Activated T-helper 1 cell treated with anti-CD3 and anti-CD28 coated beads, Interleukin-12 subunit alpha, Interleukin-12 subunit beta, Interleukin-2, Interleukin-4 antibody, amounts not matched to agents 30 ng/mL and 10 ng/mL and 1 ng/mL, durations not matched to agents 14 hours and 24 hours and 36 hours (primary cell): ENCODE measurements around the gene HSPB6. TPM values are rescaled to one million over a fixed set of nuclear protein-coding genes. Genes with fewer than 3 reads are reported as not detected.
"Not testable (repeated sequence)": the region's sequence is repeated elsewhere in the genome, so short reads cannot be mapped to it uniquely, and the experiment has no call there.

Experiments used
- DNase-seq: peaks from one replicate; pipeline ENCODE4 v3.0.0; 2021; ENCODE audit warnings: low spot score
- H3K27ac Mint-ChIP-seq: one replicate; pipeline ENCODE4 v1.8.0; 2021; ENCODE audit warnings: mild to moderate bottlenecking, mixed read lengths
- H3K27me3 Mint-ChIP-seq: one replicate; pipeline ENCODE4 v1.8.0; 2022; ENCODE audit warnings: mild to moderate bottlenecking, moderate library complexity, mixed read lengths; ENCODE audit not compliant: insufficient read depth
- H3K36me3 Mint-ChIP-seq: one replicate; pipeline ENCODE4 v1.8.0; 2021; ENCODE audit warnings: low read depth, mixed read lengths
- H3K4me1 Mint-ChIP-seq: one replicate; pipeline ENCODE4 v1.8.0; 2021; ENCODE audit warnings: low read depth, mixed read lengths
- H3K4me3 Mint-ChIP-seq: one replicate; pipeline ENCODE4 v1.8.0; 2021; ENCODE audit warnings: mild to moderate bottlenecking, moderate library complexity, mixed read lengths
- H3K9me3 Mint-ChIP-seq: one replicate; pipeline ENCODE4 v1.8.0; 2021; ENCODE audit warnings: mixed read lengths
- intact Hi-C: fragments of 100-400 bp; cut with micrococcal nuclease; formaldehyde crosslinking; loops from one replicate; pipeline ENCODE4 v1.15.1; 2024
- total RNA-seq: library from RNA; stranded (reverse); gene quantifications from 2 replicates; pipeline ENCODE4 v1.2.3, GENCODE V29; 2022

The HSPB6 gene
- total RNA-seq, 1 donor from 2014 or later = not detected

DNA sequence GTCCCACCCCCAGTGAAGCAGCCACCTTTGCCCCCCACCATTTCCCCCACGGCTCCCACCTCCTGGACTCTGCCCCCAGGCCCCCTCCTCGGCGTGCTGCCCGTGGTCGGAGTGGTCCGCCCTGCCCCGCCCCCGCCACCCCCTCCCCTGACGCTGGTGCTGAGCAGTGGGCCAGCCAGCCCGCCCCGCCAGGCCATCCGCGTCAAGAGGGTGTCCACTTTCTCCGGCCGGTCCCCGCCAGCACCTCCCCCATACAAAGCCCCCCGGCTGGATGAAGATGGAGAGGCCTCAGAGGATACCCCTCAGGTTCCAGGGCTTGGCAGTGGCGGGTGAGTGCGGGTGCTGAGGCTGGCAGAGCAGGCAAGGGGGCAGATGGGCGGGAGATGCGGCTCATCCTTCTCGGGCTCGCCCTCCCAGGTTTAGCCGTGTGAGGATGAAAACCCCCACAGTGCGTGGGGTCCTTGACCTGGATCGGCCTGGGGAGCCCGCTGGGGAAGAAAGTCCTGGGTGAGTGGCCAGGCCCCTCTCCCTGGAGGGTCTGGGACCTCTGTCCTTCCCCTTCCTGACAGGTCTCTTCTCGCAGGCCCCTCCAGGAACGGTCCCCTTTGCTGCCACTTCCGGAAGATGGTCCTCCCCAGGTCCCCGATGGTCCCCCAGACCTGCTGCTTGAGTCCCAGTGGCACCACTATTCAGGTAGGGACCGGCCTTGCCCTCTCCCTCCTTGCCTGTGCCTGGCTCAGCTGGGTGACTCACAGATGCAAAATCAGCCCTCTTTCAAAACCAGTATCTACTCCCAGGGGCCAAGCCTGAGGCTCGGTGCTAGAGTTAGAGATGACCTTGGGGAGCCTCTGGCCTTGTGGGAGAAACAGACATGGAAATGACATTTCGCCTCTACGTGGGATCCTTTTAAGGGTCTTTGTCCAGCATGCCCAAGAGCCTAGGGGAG, 23.4 kb downstream of the HSPB6 start:
- H3K36me3 Mint-ChIP-seq = peaks cover 59% of the 10 kb centered on the region
- no peaks in the 10 kb centered on the region for H3K4me1 Mint-ChIP-seq
- H3K9me3 Mint-ChIP-seq = no peaks in the 10 kb centered on the region
- H3K4me3 Mint-ChIP-seq = no peak overlapping the region
- no peak overlapping the region for H3K27ac Mint-ChIP-seq
- DNase-seq = no peak
- no peaks in the 10 kb centered on the region for H3K27me3 Mint-ChIP-seq
- intact Hi-C loops = no loop called here

DNA sequence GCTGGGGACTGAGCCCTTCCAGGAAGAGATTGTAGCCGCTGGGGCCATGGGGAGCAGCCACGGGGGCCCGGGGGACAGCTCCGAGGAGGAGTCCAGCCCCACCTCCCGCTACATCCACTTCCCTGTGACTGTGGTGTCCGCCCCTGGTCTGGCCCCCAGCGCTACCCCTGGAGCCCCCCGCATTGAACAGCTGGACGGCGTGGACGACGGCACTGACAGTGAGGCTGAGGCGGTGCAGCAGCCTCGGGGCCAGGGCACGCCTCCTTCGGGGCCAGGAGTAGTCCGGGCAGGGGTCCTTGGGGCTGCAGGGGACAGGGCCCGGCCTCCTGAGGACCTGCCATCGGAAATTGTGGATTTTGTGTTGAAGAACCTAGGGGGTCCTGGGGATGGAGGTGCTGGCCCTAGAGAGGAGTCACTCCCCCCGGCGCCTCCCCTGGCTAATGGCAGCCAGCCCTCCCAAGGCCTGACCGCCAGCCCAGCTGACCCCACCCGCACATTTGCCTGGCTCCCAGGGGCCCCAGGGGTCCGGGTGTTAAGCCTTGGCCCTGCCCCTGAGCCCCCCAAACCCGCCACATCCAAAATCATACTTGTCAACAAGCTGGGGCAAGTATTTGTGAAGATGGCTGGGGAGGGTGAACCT, 24.2 kb downstream of the HSPB6 start:
- intact Hi-C loops = no loop called here
- Mint-ChIP-seq H3K4me1 (no peaks in the 10 kb centered on the region), H3K36me3 (peaks cover 60% of the 10 kb centered on the region), H3K27me3 (no peaks in the 10 kb centered on the region), H3K4me3 (no peak overlapping the region), H3K9me3 (no peaks in the 10 kb centered on the region), H3K27ac (no peak overlapping the region)
- DNase-seq = no peak

DNA sequence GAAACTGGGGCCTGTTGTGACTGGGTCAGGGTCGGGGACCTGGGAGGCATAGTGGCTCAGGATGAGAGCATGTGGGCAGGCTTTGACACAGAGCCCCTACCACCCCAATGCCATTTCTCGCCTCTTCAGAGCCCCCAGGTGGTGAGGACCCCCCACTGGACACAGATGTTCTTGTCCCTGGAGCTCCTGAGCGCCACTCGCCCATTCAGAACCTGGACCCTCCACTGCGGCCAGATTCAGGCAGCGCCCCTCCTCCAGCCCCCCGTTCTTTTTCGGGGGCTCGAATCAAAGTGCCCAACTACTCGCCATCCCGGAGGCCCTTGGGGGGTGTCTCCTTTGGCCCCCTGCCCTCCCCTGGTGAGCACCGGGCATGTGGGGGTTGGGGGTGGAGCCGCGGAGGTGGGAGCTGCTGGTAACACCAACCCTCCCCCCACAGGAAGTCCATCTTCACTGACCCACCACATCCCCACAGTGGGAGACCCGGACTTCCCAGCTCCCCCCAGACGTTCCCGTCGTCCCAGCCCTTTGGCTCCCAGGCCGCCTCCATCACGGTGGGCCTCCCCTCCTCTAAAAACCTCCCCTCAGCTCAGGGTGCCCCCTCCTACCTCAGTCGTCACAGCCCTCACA, 24.9 kb downstream of the HSPB6 start:
- no peaks in the 10 kb centered on the region for H3K4me1 Mint-ChIP-seq
- intact Hi-C loops = no loop called here
- DNase-seq = no peak
- H3K9me3 Mint-ChIP-seq = no peaks in the 10 kb centered on the region
- H3K4me3 Mint-ChIP-seq = no peak overlapping the region
- H3K36me3 Mint-ChIP-seq = peaks cover 59% of the 10 kb centered on the region
- H3K27me3 Mint-ChIP-seq = no peaks in the 10 kb centered on the region
- H3K27ac Mint-ChIP-seq = no peak overlapping the region

DNA sequence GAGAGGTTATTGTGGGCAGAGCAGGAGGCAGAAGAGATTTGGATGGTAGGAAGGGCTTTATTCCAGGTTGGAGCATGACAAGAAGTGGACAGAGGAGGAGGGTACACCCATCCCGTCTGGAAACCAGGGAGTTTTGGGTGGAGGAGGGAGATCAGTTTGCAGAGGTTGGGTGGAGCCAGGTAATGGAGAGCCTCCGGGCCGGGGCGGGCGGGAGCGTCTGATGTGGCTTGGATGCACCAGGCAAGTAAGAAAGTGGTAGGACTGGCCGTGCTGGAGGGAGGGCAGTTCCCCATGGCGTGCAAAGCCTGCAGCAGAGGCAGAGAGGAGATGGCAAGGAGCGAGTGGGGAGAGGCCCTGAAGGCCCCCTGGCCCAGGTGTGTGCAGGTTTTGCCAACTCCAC, 25.5 kb downstream of the HSPB6 start:
- Mint-ChIP-seq H3K4me3 (no peak overlapping the region), H3K27ac (no peak overlapping the region), H3K9me3 (no peaks in the 10 kb centered on the region), H3K36me3 (peaks cover 58% of the 10 kb centered on the region), H3K4me1 (no peaks in the 10 kb centered on the region), H3K27me3 (no peaks in the 10 kb centered on the region)
- intact Hi-C loops = no loop called here
- DNase-seq = no peak

DNA sequence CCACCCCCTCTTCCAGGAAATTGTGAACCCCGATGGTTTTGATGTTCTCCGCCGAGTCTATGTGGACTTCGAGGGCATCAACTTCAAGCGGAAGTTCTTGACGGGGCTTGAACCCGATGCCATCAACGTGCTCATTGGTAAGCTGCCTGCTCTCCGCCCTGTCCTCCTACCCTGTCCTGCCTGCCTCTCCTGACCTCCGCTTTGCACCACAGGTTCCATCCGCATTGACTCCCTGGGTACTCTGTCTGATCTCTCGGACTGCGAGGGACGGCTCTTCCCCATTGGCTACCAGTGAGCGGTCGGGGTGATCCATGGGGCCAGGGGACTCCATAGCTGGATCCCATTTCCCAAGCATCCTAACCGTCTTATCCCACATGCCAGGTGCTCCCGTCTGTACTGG, 26.5 kb downstream of the HSPB6 start:
- H3K27me3 Mint-ChIP-seq = no peaks in the 10 kb centered on the region
- no peak overlapping the region for H3K27ac Mint-ChIP-seq
- no peak overlapping the region for H3K4me3 Mint-ChIP-seq
- H3K9me3 Mint-ChIP-seq = no peaks in the 10 kb centered on the region
- peaks cover 60% of the 10 kb centered on the region for H3K36me3 Mint-ChIP-seq
- DNase-seq = no peak
- intact Hi-C loops = no loop called here
- H3K4me1 Mint-ChIP-seq = no peaks in the 10 kb centered on the region

DNA sequence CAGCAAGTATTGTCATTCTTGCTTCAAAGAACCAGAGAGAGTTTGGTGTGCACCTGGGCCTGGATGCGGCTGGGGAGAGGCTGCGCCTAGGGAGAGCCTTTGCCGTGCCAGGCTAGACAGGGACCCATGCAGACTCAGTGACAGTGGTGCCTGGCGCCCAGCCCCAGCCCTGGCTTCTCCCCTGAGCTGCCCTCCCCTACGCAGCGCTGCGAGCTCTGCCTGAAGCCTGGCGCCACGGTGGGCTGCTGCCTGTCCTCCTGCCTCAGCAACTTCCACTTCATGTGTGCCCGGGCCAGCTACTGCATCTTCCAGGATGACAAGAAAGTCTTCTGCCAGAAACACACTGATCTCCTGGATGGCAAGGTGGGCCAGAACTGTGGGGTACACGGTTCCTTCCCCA, 27.1 kb downstream of the HSPB6 start:
- no peaks in the 10 kb centered on the region for H3K4me1 Mint-ChIP-seq
- H3K9me3 Mint-ChIP-seq = no peaks in the 10 kb centered on the region
- H3K36me3 Mint-ChIP-seq = peaks cover 62% of the 10 kb centered on the region
- no peak for DNase-seq
- no peaks in the 10 kb centered on the region for H3K27me3 Mint-ChIP-seq
- no peak overlapping the region for H3K4me3 Mint-ChIP-seq
- intact Hi-C loops = no loop called here
- no peak overlapping the region for H3K27ac Mint-ChIP-seq

DNA sequence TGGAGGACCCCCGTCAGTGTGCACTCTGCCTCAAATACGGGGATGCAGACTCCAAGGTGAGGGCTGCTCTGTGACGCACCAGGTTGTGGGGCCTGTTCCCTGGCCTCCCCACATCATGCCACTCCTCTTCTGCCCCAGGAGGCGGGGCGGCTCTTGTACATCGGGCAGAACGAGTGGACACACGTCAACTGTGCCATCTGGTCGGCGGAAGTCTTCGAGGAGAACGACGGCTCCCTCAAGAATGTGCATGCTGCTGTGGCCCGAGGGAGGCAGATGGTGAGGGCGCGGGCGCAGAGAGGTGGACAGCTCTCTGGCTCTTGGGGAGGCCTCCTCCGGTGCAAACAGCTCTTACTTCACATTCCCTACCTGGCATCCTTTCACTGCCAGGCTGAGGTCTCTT, 27.8 kb downstream of the HSPB6 start:
- no peaks in the 10 kb centered on the region for H3K9me3 Mint-ChIP-seq
- H3K4me3 Mint-ChIP-seq = no peak overlapping the region
- no peaks in the 10 kb centered on the region for H3K4me1 Mint-ChIP-seq
- intact Hi-C loops = no loop called here
- no peak for DNase-seq
- peaks cover 61% of the 10 kb centered on the region for H3K36me3 Mint-ChIP-seq
- H3K27ac Mint-ChIP-seq = no peak overlapping the region
- H3K27me3 Mint-ChIP-seq = no peaks in the 10 kb centered on the region

DNA sequence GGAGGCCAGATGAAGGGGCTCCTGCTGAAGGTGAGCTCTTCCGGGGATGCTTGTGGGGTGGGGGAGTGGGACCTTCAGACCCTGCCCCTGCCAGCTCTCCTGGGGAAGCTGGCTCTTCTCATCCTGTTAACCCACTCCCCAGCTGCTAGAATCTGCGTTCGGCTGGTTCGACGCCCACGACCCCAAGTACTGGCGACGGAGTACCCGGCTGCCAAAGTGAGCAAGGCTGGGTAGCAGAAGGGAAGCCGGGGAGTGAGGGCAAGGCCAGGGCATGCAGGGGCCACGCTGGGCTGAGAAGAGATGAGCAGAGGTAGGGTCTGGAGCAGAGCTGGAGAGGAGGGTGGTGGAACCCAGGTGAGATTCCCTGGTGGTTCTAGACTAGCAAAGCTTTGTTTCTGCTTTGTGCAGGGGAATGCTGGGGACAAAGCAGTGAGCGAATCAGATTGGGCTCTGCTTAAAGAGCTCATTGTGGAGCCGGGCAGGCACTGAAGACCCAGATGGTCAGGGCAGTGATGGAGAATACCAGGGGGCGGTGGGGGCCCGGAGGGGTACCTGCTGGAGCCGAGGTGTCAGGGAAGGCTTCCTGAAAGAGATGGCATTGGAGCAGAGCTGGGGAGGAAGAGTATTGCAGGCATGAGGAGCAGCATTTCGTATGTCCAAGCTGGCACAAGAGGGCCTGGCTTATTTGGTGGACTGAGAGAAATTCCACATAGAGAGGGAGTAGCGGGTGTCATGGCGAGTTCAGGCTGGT, 28.7 kb downstream of the HSPB6 start:
- H3K4me3 Mint-ChIP-seq = no peak overlapping the region
- no peak for DNase-seq
- H3K27ac Mint-ChIP-seq = no peak overlapping the region
- no peaks in the 10 kb centered on the region for H3K27me3 Mint-ChIP-seq
- peaks cover 63% of the 10 kb centered on the region for H3K36me3 Mint-ChIP-seq
- intact Hi-C loops = no loop called here
- H3K4me1 Mint-ChIP-seq = no peaks in the 10 kb centered on the region
- no peaks in the 10 kb centered on the region for H3K9me3 Mint-ChIP-seq

DNA sequence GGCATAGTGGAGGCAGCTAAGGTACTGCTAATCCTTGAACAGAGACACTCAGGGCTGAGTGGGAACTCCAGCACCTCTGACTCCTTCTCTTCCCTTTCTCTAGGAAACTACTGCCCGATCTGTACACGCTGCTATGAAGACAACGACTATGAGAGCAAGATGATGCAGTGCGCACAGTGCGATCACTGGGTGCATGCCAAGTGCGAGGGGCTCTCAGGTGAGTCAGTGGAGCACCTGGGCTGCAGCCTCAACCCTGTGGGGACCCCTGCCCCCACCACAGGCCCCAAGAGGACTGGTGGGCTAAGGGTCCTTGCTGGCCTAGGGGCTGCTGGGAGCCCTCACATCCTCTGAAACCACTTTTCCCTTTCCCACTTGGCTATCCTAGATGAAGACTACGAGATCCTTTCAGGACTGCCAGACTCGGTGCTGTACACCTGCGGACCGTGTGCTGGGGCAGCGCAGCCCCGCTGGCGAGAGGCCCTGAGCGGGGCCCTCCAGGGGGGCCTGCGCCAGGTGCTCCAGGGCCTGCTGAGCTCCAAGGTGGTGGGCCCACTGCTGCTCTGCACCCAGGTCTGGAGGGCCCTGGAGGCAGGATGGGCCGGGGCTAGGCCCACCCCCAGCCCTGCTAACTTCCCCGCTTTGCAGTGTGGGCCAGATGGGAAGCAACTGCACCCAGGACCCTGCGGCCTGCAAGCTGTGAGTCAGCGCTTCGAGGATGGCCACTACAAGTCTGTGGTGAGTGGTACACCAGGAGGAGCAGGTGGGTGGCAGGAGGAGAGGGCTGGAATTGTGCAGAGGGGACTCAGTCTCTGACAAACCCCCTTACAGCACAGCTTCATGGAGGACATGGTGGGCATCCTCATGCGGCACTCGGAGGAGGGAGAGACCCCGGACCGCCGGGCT, 29.5 kb downstream of the HSPB6 start:
- intact Hi-C loops = no loop called here
- Mint-ChIP-seq H3K4me1 (no peaks in the 10 kb centered on the region), H3K9me3 (no peaks in the 10 kb centered on the region), H3K27me3 (no peaks in the 10 kb centered on the region), H3K27ac (no peak overlapping the region), H3K36me3 (peaks cover 69% of the 10 kb centered on the region), H3K4me3 (no peak overlapping the region)
- DNase-seq = no peak

DNA sequence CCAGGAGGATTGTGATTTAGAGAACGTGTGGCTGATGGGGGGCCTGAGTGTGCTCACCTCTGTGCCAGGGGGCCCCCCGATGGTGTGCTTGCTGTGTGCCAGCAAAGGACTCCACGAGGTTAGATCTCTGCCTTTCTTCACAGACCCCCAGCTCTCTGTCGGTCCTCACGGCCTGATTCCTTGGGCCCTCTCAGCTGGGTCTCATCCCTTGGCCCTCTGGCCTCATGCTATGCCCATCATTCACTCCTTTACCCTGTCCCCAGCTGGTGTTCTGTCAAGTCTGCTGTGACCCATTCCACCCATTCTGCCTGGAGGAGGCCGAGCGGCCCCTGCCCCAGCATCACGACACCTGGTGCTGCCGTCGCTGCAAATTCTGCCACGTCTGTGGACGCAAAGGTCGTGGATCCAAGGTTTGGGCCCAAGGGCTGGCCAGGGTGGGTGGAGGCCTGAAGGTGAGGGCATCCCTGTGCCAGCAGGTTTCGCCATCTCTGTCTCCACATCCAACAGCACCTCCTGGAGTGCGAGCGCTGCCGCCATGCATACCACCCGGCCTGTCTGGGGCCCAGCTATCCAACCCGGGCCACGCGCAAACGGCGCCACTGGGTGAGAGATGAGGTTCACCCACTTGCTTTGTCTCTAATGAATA, 31.5 kb downstream of the HSPB6 start:
- Mint-ChIP-seq H3K27me3 (no peaks in the 10 kb centered on the region), H3K4me1 (peaks cover under 1% of the 10 kb centered on the region), H3K4me3 (no peak overlapping the region), H3K36me3 (peaks cover 70% of the 10 kb centered on the region), H3K27ac (no peak overlapping the region), H3K9me3 (no peaks in the 10 kb centered on the region)
- intact Hi-C loops = no loop called here
- no peak for DNase-seq

DNA sequence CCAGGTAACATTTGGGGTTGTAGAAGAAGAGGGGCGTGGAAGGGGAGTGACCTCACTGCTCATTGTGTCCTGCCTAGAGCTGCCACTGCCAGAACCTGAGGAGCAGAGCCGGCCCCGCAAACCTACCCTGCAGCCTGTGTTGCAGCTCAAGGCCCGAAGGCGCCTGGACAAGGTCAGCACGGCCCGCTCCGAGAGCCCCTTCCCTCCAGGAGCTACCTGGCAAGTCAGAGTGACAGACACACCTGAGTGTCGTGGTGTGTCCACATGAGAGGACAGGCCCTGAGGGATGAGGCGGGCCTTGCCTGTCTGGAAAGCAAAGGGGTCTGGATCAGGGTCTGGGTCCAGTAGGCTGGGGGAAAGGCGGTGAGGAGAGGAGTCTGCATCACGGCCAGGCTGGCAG, 32.3 kb downstream of the HSPB6 start:
- Mint-ChIP-seq H3K27me3 (no peaks in the 10 kb centered on the region), H3K4me1 (peaks cover 6% of the 10 kb centered on the region), H3K4me3 (no peak overlapping the region), H3K27ac (no peak overlapping the region), H3K36me3 (peaks cover 69% of the 10 kb centered on the region), H3K9me3 (no peaks in the 10 kb centered on the region)
- DNase-seq = no peak
- intact Hi-C loops = no loop called here

DNA sequence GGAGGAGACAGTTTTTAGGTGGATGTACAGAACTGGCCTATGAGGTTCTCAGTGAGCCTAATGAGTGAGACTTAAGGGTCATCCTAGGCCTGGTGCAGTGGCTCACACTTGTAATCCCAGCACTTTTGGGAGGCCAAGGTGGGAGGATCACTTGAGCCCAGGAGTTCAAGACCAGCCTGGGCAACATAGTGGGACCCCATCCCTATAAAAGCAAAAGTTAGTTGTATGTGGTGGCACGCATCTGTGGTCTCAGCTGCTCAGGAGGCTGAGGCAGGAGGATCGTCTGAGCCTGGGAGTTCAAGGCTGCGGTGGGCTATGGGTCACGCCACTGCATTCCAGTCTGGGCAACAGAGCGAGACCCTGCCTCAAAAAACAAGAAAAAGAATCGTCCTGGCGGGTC, 32.7 kb downstream of the HSPB6 start:
- DNase-seq, H3K27ac Mint-ChIP-seq, H3K9me3 Mint-ChIP-seq, H3K4me3 Mint-ChIP-seq, intact Hi-C loops, H3K27me3 Mint-ChIP-seq: not testable (repeated sequence)
- H3K36me3 Mint-ChIP-seq = peaks cover 68% of the 10 kb centered on the region
- H3K4me1 Mint-ChIP-seq = peaks cover 10% of the 10 kb centered on the region
